ENCODE results near the gene GFRAL. TPM values are rescaled to one million over a fixed set of nuclear protein-coding genes. Genes with fewer than 3 reads are reported as not detected.

Gene GFRAL
- total and polyA plus RNA-seq, 2 of the 4 experiments (the other 2 are of a cell fraction): not detected

- no CpG with 5 or more reads among the region's 4 CpGs for WGBS, 2 experiments (ENCODE audit: extremely low coverage in 2 of 2, insufficient read length in 1 of 2)
- BruUV-seq (replicated peaks): no TSS peak
- POLR2A ChIA-PET (ENCODE audit: unreplicated experiment): no interaction called here
- H3K9me3 ChIP-seq (ENCODE audit: control insufficient read depth, insufficient read depth, low read length): no peaks in the 10 kb centered on the region
- H3K27me3 ChIP-seq (ENCODE audit: control insufficient read depth, insufficient read depth, low read length): no peaks in the 10 kb centered on the region
- H2AK9ac ChIP-seq (replicated peaks; ENCODE audit: low read depth, low read length, poor library complexity): no peak overlapping the region
- no peak overlapping the region for H2BK120ac ChIP-seq (ENCODE audit: low read depth, low read length)
- no peak for ATAC-seq (ENCODE audit: low read depth)
- no peak overlapping the region for H3K4me3 ChIP-seq (ENCODE audit: insufficient read depth, low read depth, low read length)
- H2BK15ac ChIP-seq (ENCODE audit: low read depth, low read length): no peak overlapping the region
- in situ Hi-C loops (cut with MboI; ENCODE audit: low sequenced_read_pairs): loop anchor here (25.0 kb wide), 1 partner anchor 850 kb away; no protein-coding TSS in a partner anchor
- no peak overlapping the region for H2BK5ac ChIP-seq (ENCODE audit: low read depth, low read length, poor library complexity, severe bottlenecking)
- H4K91ac ChIP-seq (ENCODE audit: insufficient read depth, low read depth, low read length): no peak overlapping the region
- H2BK20ac ChIP-seq (ENCODE audit: low read depth, low read length): no peak overlapping the region
- H3K79me1 ChIP-seq (ENCODE audit: low read depth in 1 of 2, low read length in 2 of 2): no peaks in the 10 kb centered on the region
- no peak overlapping the region for H4K5ac ChIP-seq (ENCODE audit: low read depth, low read length)
- CTCF ChIA-PET: interaction anchor here (1.2 kb wide), 1 partner anchor 161 kb away, joined by 4 read pairs; no protein-coding TSS in a partner anchor
- no peaks in the 10 kb centered on the region for H4K20me1 ChIP-seq (ENCODE audit: insufficient read depth, low read length)
- H3K14ac ChIP-seq (replicated peaks; ENCODE audit: low read depth, low read length): no peak overlapping the region
- H3K23ac ChIP-seq (ENCODE audit: low read depth, low read length): no peak overlapping the region
- no peak for TF ChIP-seq FOS (IDR thresholded peaks at IDR 0.05; ENCODE audit: low read depth, low read length)
- TF ChIP-seq MAZ (IDR thresholded peaks at IDR 0.05; ENCODE audit: borderline replicate concordance, low read depth, low read length): no peak
- no peak for TF ChIP-seq CHD1 (IDR thresholded peaks at IDR 0.05; ENCODE audit: low read depth, low read length)
- no peak for TF ChIP-seq NFE2L2 (IDR thresholded peaks at IDR 0.05; ENCODE audit: low read depth, low read length)
- no peak for TF ChIP-seq CEBPB (IDR thresholded peaks at IDR 0.05; ENCODE audit: low read depth, low read length)
- no peak for TF ChIP-seq RFX5 (IDR thresholded peaks at IDR 0.05; ENCODE audit: low read depth, low read length)
- TF ChIP-seq, protein P1, sequence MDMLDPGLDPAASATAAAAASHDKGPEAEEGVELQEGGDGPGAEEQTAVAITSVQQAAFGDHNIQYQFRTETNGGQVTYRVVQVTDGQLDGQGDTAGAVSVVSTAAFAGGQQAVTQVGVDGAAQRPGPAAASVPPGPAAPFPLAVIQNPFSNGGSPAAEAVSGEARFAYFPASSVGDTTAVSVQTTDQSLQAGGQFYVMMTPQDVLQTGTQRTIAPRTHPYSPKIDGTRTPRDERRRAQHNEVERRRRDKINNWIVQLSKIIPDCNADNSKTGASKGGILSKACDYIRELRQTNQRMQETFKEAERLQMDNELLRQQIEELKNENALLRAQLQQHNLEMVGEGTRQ (IDR thresholded peaks at IDR 0.05; ENCODE audit: low read depth, low read length): no peak
- TF ChIP-seq, protein P2, sequence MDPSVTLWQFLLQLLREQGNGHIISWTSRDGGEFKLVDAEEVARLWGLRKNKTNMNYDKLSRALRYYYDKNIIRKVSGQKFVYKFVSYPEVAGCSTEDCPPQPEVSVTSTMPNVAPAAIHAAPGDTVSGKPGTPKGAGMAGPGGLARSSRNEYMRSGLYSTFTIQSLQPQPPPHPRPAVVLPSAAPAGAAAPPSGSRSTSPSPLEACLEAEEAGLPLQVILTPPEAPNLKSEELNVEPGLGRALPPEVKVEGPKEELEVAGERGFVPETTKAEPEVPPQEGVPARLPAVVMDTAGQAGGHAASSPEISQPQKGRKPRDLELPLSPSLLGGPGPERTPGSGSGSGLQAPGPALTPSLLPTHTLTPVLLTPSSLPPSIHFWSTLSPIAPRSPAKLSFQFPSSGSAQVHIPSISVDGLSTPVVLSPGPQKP (IDR thresholded peaks at IDR 0.05; ENCODE audit: borderline replicate concordance, low read depth, low read length): no peak
- no peak for TF ChIP-seq MAFK (IDR thresholded peaks at IDR 0.05; ENCODE audit: low read depth, low read length)
- TF ChIP-seq RAD21 (IDR thresholded peaks at IDR 0.05; ENCODE audit: low read length): no peak
- TF ChIP-seq POLR2A (IDR thresholded peaks at IDR 0.05; ENCODE audit: low read depth, low read length): no peak
- no peak for TF ChIP-seq BHLHE40 (IDR thresholded peaks at IDR 0.05; ENCODE audit: low read depth, low read length)
- no peak for TF ChIP-seq CTCF (conservative IDR thresholded peaks at IDR 0.05; ENCODE audit: low read depth, low read length)
- TF ChIP-seq MXI1 (IDR thresholded peaks at IDR 0.05; ENCODE audit: borderline replicate concordance, low read depth, low read length): no peak
- no peak for TF ChIP-seq RCOR1 (IDR thresholded peaks at IDR 0.05; ENCODE audit: insufficient replicate concordance, low read length)
- TF ChIP-seq SMC3 (IDR thresholded peaks at IDR 0.05; ENCODE audit: low read depth, low read length): no peak
- H3K18ac ChIP-seq (ENCODE audit: low read depth, low read length): no peak overlapping the region
- H2AK5ac ChIP-seq (ENCODE audit: low read depth, low read length): no peak overlapping the region
- no peak overlapping the region for H3K4me2 ChIP-seq (ENCODE audit: low read depth, low read length)
- no peak overlapping the region for H3K56ac ChIP-seq (ENCODE audit: extremely low read depth, insufficient read depth, low read length)
- peaks cover 2% of the 10 kb centered on the region; the same call in 1 of the 2 replicates for H3K4me1 ChIP-seq (ENCODE audit: control insufficient read depth, insufficient read depth, low read length)
- intact Hi-C loops (cut with micrococcal nuclease): no loop called here
- DNase-seq: no peak
- no peak overlapping the region for H3K9ac ChIP-seq (ENCODE audit: low read depth, low read length)
- H3K9me1 ChIP-seq (ENCODE audit: insufficient read depth, low read length): 0 out of 2 replicates have a peak, but pooled peaks cover 3% of the 10 kb centered on the region
- no peak overlapping the region for H3K27ac ChIP-seq (ENCODE audit: insufficient read depth, low read length)
- dilution Hi-C loops (cut with HindIII; ENCODE audit: low sequenced_read_pairs, unreplicated experiment): no loop called here
- H2AFZ ChIP-seq (replicated peaks; ENCODE audit: low read length, poor library complexity): no peak overlapping the region
- H4K8ac ChIP-seq (ENCODE audit: low read depth in 2 of 2, low read length in 2 of 2): no peak overlapping the region
- no peak overlapping the region for H3K4ac ChIP-seq (ENCODE audit: low read depth, low read length)
- no peaks in the 10 kb centered on the region for H3K36me3 ChIP-seq (ENCODE audit: control insufficient read depth, insufficient read depth, low read length)
Observed at GRCh38 chr6:55437141-55437540, 109.9 kb downstream of the GFRAL start.
